Measurements from ENCODE around the gene APOE.

The APOE gene

GRCh38 chr19:44954649-44955504 lies 49.3 kb downstream of the APOE start, which contains the start of gene CLPTM1:
Gene CLPTM1, plus strand, starts transcription at chr19:44955380. Its CDS starts 16 bp downstream, at chr19:44955396.
- DNase-seq (ENCODE audit: low spot score): peak; percentile 96

DNA sequence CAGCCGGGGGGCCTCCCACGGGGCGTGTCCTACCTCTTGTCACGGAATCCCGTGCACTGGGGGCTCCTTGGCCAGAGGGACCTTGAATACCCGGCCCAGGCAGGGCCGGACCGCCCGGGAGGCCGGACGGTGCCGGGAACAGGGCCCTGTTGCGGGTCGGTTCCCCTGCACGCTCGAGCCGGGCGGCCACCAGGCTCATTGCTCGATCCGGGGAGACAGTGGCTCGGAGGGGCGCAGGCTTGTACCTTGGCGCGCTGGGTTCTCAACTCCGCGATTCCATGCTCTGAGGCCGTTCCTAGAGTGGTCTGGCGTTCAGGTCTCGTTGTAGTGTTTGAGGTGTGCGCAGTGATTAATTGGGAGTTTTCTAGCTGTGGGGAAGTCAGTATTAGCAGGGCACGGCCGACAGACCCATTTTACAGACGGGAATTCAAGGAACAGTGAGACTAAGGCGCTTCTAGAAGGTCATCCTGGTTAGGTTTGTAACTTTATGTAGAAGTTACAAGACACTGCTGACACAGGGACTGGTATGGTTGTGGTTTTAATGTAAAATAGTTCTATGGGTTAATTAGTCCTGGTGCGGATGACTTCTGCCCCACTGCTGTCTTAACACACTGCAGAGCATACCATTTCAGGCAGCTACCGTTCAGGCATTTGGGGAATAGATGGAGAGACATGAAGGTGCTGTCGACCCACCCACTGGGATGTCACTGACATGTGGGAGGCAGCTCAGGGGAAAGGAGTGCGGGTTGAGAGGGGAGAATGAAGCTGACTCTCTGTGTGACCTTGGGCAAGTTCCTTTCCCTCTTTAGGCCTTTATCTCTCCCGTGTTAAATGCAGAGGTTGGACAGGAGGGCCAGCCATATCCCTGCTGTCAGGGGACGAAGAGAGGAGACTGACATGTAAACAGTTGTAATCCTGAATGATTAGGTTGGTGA lies 50.2 kb downstream of the APOE start:
- DNase-seq (ENCODE audit: low spot score): no peak

- no peak for DNase-seq (ENCODE audit: low spot score)
Measured at GRCh38 chr19:44957526-44957925, 51.9 kb downstream of the APOE start.

GRCh38 chr19:44958090-44958489 lies 52.5 kb downstream of the APOE start:
- DNase-seq (ENCODE audit: low spot score): no peak
